HEK293 (cell line): Measurements from ENCODE around the gene NUP88.
"Not testable (repeated sequence)": the region's sequence is repeated elsewhere in the genome, so short reads cannot be mapped to it uniquely, and the experiment has no call there.

Source experiments
- CTCF ChIA-PET: fragments of 350-600 bp; formaldehyde crosslinking; extraction: SDS; loops from one replicate; lab custom pipeline; 2021; ENCODE audit warnings: antibody characterized with exemption; lab: Yijun Ruan, JAX
- POLR2A ChIA-PET: fragments of 300-600 bp; formaldehyde crosslinking; extraction: SDS; loops from one replicate; lab custom pipeline; 2020; ENCODE audit warnings: antibody characterized with exemption, inconsistent platforms; lab: Yijun Ruan, JAX
- H3K27ac ChIP-seq: fragments of 200-500 bp; sonication (Bioruptor generic); 2 replicates; pipeline ENCODE4 v1.5.1; 2014; ENCODE audit warnings: low read depth, low read length, control low read depth, inconsistent platforms; ENCODE audit errors: extremely low read depth
- H3K36me3 ChIP-seq, 2 experiments: fragments of 200-500 bp in 1 of 2; sonication (Bioruptor generic) in 1 of 2; 1 replicate in 1 of 2; 2 replicates in 1 of 2; pipeline ENCODE4 v1.5.1; 2014 to 2017; ENCODE audit warnings: inconsistent platforms in 2 of 2, low read length in 2 of 2; ENCODE audit not compliant: control insufficient read depth in 2 of 2, insufficient read depth in 1 of 2
- H3K4me1 ChIP-seq: fragments of 200-500 bp; sonication (Bioruptor generic); 2 replicates; pipeline ENCODE4 v1.5.1; 2014; ENCODE audit warnings: mild to moderate bottlenecking, low read length, inconsistent platforms; ENCODE audit not compliant: control insufficient read depth, insufficient read depth
- H3K4me3 ChIP-seq: 2 replicates; pipeline ENCODE4 v1.5.1; 2011; ENCODE audit warnings: low read depth, mild to moderate bottlenecking, control low read depth, low read length, moderate library complexity
- H3K9me3 ChIP-seq: fragments of 200-500 bp; sonication (Bioruptor generic); 2 replicates; pipeline ENCODE4 v1.5.1; 2014; ENCODE audit warnings: low read depth, low read length, inconsistent platforms; ENCODE audit not compliant: control insufficient read depth, insufficient read depth
- HOXA7 ChIP-seq: sonication (generic); formaldehyde crosslinking; IDR thresholded peaks from 2 replicates; pipeline ENCODE4 v1.8.1; 2022; ENCODE audit warnings: missing genetic modification reagents, borderline replicate concordance
- KLF16 ChIP-seq: fragments of 450-650 bp; formaldehyde crosslinking; IDR thresholded peaks from 2 replicates; pipeline ENCODE4 v1.5.1; 2017; ENCODE audit warnings: missing biosample characterization, missing genetic modification characterization
- SCRT2 ChIP-seq: fragments of 450-650 bp; formaldehyde crosslinking; IDR thresholded peaks from 2 replicates; pipeline ENCODE4 v1.5.1; 2016; ENCODE audit warnings: missing biosample characterization, missing genetic modification characterization
- SP2 ChIP-seq: fragments of 450-650 bp; formaldehyde crosslinking; IDR thresholded peaks from 2 replicates; pipeline ENCODE4 v1.5.1; 2016; ENCODE audit warnings: missing biosample characterization, missing genetic modification characterization
- YY1 ChIP-seq: fragments of 450-650 bp; formaldehyde crosslinking; IDR thresholded peaks from 2 replicates; pipeline ENCODE4 v1.5.1; 2018; ENCODE audit warnings: missing biosample characterization, missing genetic modification characterization
- ZBTB20 ChIP-seq: fragments of 450-650 bp; formaldehyde crosslinking; IDR thresholded peaks from 2 replicates; pipeline ENCODE4 v1.5.1; 2016; ENCODE audit warnings: missing biosample characterization, missing genetic modification characterization
- ZBTB44 ChIP-seq: fragments of 450-650 bp; IDR thresholded peaks from 2 replicates; pipeline ENCODE4 v1.5.1; 2018; ENCODE audit warnings: missing biosample characterization, mild to moderate bottlenecking, missing genetic modification characterization
- ZBTB49 ChIP-seq: fragments of 450-650 bp; formaldehyde crosslinking; IDR thresholded peaks from 2 replicates; pipeline ENCODE4 v1.5.1; 2016; ENCODE audit warnings: missing biosample characterization, missing genetic modification characterization, low read depth
- ZFP41 ChIP-seq: fragments of 450-650 bp; formaldehyde crosslinking; IDR thresholded peaks from 2 replicates; pipeline ENCODE4 v1.5.1; 2016; ENCODE audit warnings: missing biosample characterization, missing genetic modification characterization, borderline replicate concordance
- ZIC2 ChIP-seq: fragments of 450-650 bp; formaldehyde crosslinking; IDR thresholded peaks from 2 replicates; pipeline ENCODE4 v1.5.1; 2016; ENCODE audit warnings: missing biosample characterization, missing genetic modification characterization
- ZNF155 ChIP-seq: fragments of 450-650 bp; formaldehyde crosslinking; IDR thresholded peaks from 2 replicates; pipeline ENCODE4 v1.5.1; 2016; ENCODE audit warnings: missing biosample characterization, missing genetic modification characterization
- ZNF18 ChIP-seq: fragments of 450-650 bp; formaldehyde crosslinking; IDR thresholded peaks from 2 replicates; pipeline ENCODE4 v1.5.1; 2016; ENCODE audit warnings: missing biosample characterization, missing genetic modification characterization
- ZNF2 ChIP-seq: fragments of 450-650 bp; formaldehyde crosslinking; IDR thresholded peaks from 2 replicates; pipeline ENCODE4 v1.5.1; 2016; ENCODE audit warnings: missing biosample characterization, missing genetic modification characterization
- ZNF214 ChIP-seq: fragments of 450-650 bp; formaldehyde crosslinking; IDR thresholded peaks from 2 replicates; pipeline ENCODE4 v1.5.1; 2017; ENCODE audit warnings: missing biosample characterization, mild to moderate bottlenecking, missing genetic modification characterization, borderline replicate concordance
- ZNF324 ChIP-seq: fragments of 450-650 bp; formaldehyde crosslinking; IDR thresholded peaks from 2 replicates; pipeline ENCODE4 v1.5.1; 2016; ENCODE audit warnings: missing biosample characterization, missing genetic modification characterization
- ZNF366 ChIP-seq: fragments of 450-650 bp; formaldehyde crosslinking; conservative IDR thresholded peaks from 2 replicates; pipeline ENCODE4 v1.5.1; 2016; ENCODE audit warnings: missing biosample characterization, missing genetic modification characterization
- ZNF37A ChIP-seq: fragments of 450-650 bp; IDR thresholded peaks from 2 replicates; pipeline ENCODE4 v1.5.1; 2018; ENCODE audit warnings: missing biosample characterization, missing genetic modification characterization
- ZNF391 ChIP-seq: fragments of 450-650 bp; formaldehyde crosslinking; IDR thresholded peaks from 2 replicates; pipeline ENCODE4 v1.5.1; 2016; ENCODE audit warnings: low read depth, missing biosample characterization, missing genetic modification characterization, borderline replicate concordance
- ZNF394 ChIP-seq: fragments of 450-650 bp; formaldehyde crosslinking; IDR thresholded peaks from 2 replicates; pipeline ENCODE4 v1.5.1; 2016; ENCODE audit warnings: missing biosample characterization, missing genetic modification characterization, mild to moderate bottlenecking, moderate library complexity, borderline replicate concordance
- ZNF513 ChIP-seq: fragments of 450-650 bp; IDR thresholded peaks from 2 replicates; pipeline ENCODE4 v1.5.1; 2018; ENCODE audit warnings: missing biosample characterization, missing genetic modification characterization
- ZNF777 ChIP-seq: fragments of 450-650 bp; formaldehyde crosslinking; IDR thresholded peaks from 2 replicates; pipeline ENCODE4 v1.5.1; 2017; ENCODE audit warnings: missing biosample characterization, missing genetic modification characterization, borderline replicate concordance
- TF ChIP-seq, protein P1 (sequence below): fragments of 450-650 bp; formaldehyde crosslinking; IDR thresholded peaks from 2 replicates; pipeline ENCODE4 v1.5.1; 2016; ENCODE audit warnings: missing biosample characterization, missing genetic modification characterization

The NUP88 gene

DNA sequence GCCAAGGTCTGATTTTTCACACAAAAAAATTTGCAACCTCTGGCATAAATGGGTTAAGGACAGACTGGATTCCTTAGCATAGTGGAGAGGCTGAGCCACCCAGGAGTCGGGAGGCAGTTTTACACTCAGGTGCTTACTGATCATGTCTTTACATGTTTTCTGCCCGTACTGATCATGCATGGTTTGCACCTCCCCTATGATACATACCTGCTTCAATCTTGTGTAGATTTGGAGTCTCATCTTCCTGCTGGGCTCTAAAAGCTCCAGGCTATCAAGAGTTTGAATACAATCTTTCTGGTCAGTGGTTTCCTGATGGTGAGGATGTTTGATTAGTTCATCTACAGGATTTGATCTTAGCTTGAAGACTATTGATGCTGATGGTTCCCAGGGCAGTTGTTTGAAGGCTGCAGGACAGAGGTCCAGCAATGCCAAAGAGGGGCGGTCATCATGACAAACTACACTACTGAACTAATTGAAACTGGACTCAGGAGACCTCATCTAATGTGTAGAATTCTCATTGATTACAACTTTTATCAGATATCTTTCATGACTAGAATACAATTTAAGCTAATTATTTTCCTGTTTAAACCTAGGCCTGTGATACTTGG, 12.6 kb upstream of the NUP88 start:
- H3K9me3 ChIP-seq, result no peaks in the 10 kb centered on the region
- H3K36me3 ChIP-seq, result peaks cover 80 to 98% of the 10 kb centered on the region in 2 experiments
- H3K27ac ChIP-seq, result peak overlapping the region; percentile 44; the same call in 1 of the 2 replicates
- no peaks in the 10 kb centered on the region for H3K4me1 ChIP-seq
- H3K4me3 ChIP-seq, result no peak overlapping the region
- TF ChIP-seq SP2 (tag by site-specific recombination) (no peak), ZNF2 (tag by site-specific recombination) (no peak), ZNF777 (no peak), SCRT2 (tag by site-specific recombination) (no peak), ZBTB49 (tag by site-specific recombination) (no peak), ZBTB20 (no peak), ZNF391 (tag by site-specific recombination) (no peak), ZNF324 (tag by site-specific recombination) (no peak), ZIC2 (tag by site-specific recombination) (no peak), ZNF513 (no peak), HOXA7 (CRISPR knock-in tag) (no peak), ZNF155 (no peak), YY1 (no peak), ZNF394 (tag by site-specific recombination) (no peak), ZFP41 (no peak), ZNF37A (no peak), ZNF366 (tag by site-specific recombination) (no peak), KLF16 (tag by site-specific recombination) (no peak), ZNF214 (tag by site-specific recombination) (no peak), ZBTB44 (tag by site-specific recombination) (no peak)
- ChIA-PET CTCF (interaction anchor here (0.7 to 1.3 kb wide), 4 partner anchors 9 to 99 kb away, joined by 3 to 4 read pairs (median 3); no protein-coding TSS in a partner anchor), POLR2A (interaction anchor here (0.6 to 7.4 kb wide), 2 partner anchors 9 to 14 kb away, joined by 6 to 43 read pairs; partner anchors contain the start of genes NUP88 and RPAIN)

DNA sequence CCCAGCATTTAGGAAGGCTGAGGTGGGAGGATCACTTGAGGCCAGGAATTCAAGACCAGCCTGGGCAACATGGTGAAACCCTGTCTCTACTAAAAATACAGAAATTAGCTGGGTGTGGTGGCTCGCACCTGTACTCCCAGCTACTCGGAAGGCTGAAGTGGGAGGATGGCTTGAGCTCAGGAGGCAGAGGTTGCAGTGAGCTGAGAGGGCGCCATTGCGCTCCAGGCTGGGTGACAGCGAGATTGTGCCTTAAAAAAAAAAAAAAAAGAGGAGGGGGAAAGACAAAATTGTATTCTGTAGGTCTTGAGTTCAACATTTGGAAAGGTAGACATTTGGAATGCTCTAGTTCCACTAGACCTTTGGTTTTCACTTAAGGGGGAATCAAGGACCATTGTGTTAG, 11.8 kb upstream of the NUP88 start:
- Histone ChIP-seq H3K36me3 (peaks cover 82 to 98% of the 10 kb centered on the region in 2 experiments), H3K27ac (0 out of 2 replicates have a peak overlapping the region, but pooled peaks have one; percentile 44)
- H3K9me3 ChIP-seq, H3K4me3 ChIP-seq, H3K4me1 ChIP-seq: not testable (repeated sequence)
- POLR2A ChIA-PET, result interaction anchor here (0.9 to 7.4 kb wide), 5 partner anchors 8 to 55 kb away, joined by 3 to 43 read pairs (median 3); partner anchors contain the start of genes C1QBP, DERL2, MIS12 and NUP88
- 0 out of 2 replicates have a peak, but pooled peaks have one; percentile 46 for TF ChIP-seq ZNF18
- TF ChIP-seq, protein P1, sequence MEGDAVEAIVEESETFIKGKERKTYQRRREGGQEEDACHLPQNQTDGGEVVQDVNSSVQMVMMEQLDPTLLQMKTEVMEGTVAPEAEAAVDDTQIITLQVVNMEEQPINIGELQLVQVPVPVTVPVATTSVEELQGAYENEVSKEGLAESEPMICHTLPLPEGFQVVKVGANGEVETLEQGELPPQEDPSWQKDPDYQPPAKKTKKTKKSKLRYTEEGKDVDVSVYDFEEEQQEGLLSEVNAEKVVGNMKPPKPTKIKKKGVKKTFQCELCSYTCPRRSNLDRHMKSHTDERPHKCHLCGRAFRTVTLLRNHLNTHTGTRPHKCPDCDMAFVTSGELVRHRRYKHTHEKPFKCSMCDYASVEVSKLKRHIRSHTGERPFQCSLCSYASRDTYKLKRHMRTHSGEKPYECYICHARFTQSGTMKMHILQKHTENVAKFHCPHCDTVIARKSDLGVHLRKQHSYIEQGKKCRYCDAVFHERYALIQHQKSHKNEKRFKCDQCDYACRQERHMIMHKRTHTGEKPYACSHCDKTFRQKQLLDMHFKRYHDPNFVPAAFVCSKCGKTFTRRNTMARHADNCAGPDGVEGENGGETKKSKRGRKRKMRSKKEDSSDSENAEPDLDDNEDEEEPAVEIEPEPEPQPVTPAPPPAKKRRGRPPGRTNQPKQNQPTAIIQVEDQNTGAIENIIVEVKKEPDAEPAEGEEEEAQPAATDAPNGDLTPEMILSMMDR (tag by site-specific recombination), result peak; percentile 12; the same call in 1 of the 2 replicates
- CTCF ChIA-PET, result interaction anchor here (2.3 kb wide), 1 partner anchor 10 kb away, joined by 7 read pairs; no protein-coding TSS in a partner anchor
